ENCODE results near the gene SHROOM2.

Gene SHROOM2

DNA sequence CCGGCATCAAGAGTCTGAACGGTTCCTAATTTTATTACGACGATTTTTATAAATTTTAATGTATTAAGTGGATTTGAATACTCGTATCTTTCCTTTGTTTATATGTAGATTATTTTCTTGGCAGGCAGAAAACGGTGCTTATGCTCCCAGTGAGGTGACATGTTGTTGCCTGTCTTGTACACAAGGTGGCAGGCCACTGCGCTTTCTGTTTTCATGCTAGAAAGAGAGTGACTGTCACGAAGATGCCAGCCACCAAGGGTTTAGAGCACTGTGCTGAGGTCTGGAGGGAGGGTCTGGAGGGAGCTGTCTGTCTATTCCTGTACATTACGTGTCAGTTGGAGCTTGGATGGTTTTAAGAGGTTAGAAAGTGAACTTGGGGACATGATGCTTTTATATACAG lies 87.7 kb downstream of the SHROOM2 start:
- TF ChIP-seq FOXP2 (optimal IDR thresholded peaks at IDR 0.05; ENCODE audit: borderline replicate concordance, extremely low read depth, extremely low read length, insufficient read depth), result no peak
- no peak for TF ChIP-seq SIN3A (IDR thresholded peaks at IDR 0.05; ENCODE audit: borderline replicate concordance, insufficient read depth, low read length)
- TF ChIP-seq, protein P1, sequence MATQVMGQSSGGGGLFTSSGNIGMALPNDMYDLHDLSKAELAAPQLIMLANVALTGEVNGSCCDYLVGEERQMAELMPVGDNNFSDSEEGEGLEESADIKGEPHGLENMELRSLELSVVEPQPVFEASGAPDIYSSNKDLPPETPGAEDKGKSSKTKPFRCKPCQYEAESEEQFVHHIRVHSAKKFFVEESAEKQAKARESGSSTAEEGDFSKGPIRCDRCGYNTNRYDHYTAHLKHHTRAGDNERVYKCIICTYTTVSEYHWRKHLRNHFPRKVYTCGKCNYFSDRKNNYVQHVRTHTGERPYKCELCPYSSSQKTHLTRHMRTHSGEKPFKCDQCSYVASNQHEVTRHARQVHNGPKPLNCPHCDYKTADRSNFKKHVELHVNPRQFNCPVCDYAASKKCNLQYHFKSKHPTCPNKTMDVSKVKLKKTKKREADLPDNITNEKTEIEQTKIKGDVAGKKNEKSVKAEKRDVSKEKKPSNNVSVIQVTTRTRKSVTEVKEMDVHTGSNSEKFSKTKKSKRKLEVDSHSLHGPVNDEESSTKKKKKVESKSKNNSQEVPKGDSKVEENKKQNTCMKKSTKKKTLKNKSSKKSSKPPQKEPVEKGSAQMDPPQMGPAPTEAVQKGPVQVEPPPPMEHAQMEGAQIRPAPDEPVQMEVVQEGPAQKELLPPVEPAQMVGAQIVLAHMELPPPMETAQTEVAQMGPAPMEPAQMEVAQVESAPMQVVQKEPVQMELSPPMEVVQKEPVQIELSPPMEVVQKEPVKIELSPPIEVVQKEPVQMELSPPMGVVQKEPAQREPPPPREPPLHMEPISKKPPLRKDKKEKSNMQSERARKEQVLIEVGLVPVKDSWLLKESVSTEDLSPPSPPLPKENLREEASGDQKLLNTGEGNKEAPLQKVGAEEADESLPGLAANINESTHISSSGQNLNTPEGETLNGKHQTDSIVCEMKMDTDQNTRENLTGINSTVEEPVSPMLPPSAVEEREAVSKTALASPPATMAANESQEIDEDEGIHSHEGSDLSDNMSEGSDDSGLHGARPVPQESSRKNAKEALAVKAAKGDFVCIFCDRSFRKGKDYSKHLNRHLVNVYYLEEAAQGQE (IDR thresholded peaks at IDR 0.05; ENCODE audit: insufficient read depth in 1 of 2, low read depth in 2 of 2, low read length in 2 of 2), result no peak
- no peak for TF ChIP-seq POLR2AphosphoS5 (IDR thresholded peaks at IDR 0.05; ENCODE audit: low read depth, low read length)
- no peak for TF ChIP-seq TAF1 (IDR thresholded peaks at IDR 0.05; ENCODE audit: borderline replicate concordance, insufficient read depth, low read length)

DNA sequence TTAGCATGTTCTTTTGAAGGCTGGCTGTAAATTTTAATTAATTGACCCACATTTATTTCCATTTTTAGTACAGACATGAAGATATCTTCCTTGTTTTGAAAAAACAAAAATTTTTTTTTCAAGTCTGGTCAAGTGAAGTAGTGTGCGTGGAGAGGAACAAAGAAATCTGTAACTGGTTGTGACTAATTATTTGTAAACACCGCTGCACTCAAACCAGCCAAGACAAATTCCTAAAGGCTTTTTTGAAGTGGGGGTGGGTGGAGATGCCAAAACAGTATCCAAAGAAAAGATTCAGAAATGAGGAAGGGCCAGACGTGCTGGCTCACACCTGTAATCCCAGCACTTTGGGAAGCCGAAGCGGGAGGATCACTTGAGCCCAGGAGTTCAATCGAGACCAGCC lies 88.3 kb downstream of the SHROOM2 start:
- TF ChIP-seq, protein P1 (IDR thresholded peaks at IDR 0.05; ENCODE audit: insufficient read depth in 1 of 2, low read depth in 2 of 2, low read length in 2 of 2), result no peak
- no peak for TF ChIP-seq TAF1 (IDR thresholded peaks at IDR 0.05; ENCODE audit: borderline replicate concordance, insufficient read depth, low read length)
- no peak for TF ChIP-seq POLR2AphosphoS5 (IDR thresholded peaks at IDR 0.05; ENCODE audit: low read depth, low read length)
- no peak for TF ChIP-seq FOXP2 (optimal IDR thresholded peaks at IDR 0.05; ENCODE audit: borderline replicate concordance, extremely low read depth, extremely low read length, insufficient read depth)
- no peak for TF ChIP-seq SIN3A (IDR thresholded peaks at IDR 0.05; ENCODE audit: borderline replicate concordance, insufficient read depth, low read length)

DNA sequence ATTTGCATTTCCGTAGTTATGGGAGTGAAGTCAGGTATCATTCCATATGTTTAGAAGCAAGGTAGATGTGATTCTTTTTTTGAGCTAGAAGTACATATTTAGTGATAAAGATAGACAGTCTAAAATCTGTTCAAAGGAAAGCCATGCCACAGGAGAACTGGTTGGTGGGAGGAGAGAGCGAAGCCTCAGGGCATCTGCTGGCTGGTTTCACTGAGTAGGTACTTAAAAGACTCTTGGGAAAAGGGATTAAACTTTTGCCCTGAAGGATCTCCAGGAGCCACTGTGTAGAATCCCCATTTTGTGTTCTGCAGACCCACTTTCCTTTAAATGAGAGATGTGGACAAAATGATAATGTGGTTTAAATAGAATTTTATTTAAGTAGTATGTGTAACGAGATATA lies 89.6 kb downstream of the SHROOM2 start:
- TF ChIP-seq POLR2AphosphoS5 (IDR thresholded peaks at IDR 0.05; ENCODE audit: low read depth, low read length) (no peak), FOXP2 (optimal IDR thresholded peaks at IDR 0.05; ENCODE audit: borderline replicate concordance, extremely low read depth, extremely low read length, insufficient read depth) (no peak), TAF1 (IDR thresholded peaks at IDR 0.05; ENCODE audit: borderline replicate concordance, insufficient read depth, low read length) (no peak), SIN3A (IDR thresholded peaks at IDR 0.05; ENCODE audit: borderline replicate concordance, insufficient read depth, low read length) (no peak)
- TF ChIP-seq, protein P1 (IDR thresholded peaks at IDR 0.05; ENCODE audit: insufficient read depth in 1 of 2, low read depth in 2 of 2, low read length in 2 of 2), result no peak

DNA sequence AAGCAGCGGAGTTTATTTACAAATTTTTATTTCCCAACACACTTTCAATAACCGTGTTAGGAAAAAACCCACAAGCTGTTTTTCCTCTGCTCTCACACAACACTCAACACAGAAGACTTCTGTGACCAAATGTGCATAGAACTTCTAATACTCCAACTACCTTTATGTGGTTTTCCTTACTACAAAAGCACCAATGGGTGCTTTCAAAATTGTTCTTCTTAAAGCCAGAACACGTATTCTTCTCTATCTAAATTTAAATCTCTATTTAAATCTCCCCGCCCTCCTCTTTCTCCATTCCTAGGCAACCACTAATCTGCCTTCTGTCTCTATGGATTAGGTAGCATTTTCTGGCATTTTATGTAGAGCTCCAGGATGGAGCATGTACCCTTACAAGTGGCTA lies 90.0 kb downstream of the SHROOM2 start:
- no peak for TF ChIP-seq POLR2AphosphoS5 (IDR thresholded peaks at IDR 0.05; ENCODE audit: low read depth, low read length)
- no peak for TF ChIP-seq FOXP2 (optimal IDR thresholded peaks at IDR 0.05; ENCODE audit: borderline replicate concordance, extremely low read depth, extremely low read length, insufficient read depth)
- TF ChIP-seq TAF1 (IDR thresholded peaks at IDR 0.05; ENCODE audit: borderline replicate concordance, insufficient read depth, low read length), result no peak
- TF ChIP-seq SIN3A (IDR thresholded peaks at IDR 0.05; ENCODE audit: borderline replicate concordance, insufficient read depth, low read length), result no peak
- TF ChIP-seq, protein P1 (IDR thresholded peaks at IDR 0.05; ENCODE audit: insufficient read depth in 1 of 2, low read depth in 2 of 2, low read length in 2 of 2), result no peak

Measured in PFSK-1 (cell line).